ENCODE results near the gene AHSG.

DNA sequence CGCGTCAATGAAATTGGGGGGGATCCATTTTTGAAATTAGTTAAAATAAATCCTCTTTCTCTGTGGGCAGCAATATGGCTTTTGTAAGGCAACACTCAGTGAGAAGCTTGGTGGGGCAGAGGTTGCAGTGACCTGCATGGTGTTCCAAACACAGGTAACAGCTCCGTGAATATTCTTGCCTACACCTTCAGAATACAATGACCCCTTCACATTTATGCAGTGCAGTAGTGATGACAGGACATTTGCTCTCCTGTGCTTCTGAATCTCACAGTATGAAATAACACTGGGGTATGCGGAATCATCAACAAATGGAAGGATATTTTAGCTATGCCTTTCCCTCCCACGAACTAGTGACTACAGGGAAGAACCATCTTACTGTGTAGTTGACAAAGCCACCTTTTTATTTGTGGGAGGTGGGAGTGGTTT lies 6.9 kb downstream of the AHSG start:
- no peak for TF ChIP-seq POLR2A (IDR thresholded peaks at IDR 0.05)
- TF ChIP-seq, protein P1, sequence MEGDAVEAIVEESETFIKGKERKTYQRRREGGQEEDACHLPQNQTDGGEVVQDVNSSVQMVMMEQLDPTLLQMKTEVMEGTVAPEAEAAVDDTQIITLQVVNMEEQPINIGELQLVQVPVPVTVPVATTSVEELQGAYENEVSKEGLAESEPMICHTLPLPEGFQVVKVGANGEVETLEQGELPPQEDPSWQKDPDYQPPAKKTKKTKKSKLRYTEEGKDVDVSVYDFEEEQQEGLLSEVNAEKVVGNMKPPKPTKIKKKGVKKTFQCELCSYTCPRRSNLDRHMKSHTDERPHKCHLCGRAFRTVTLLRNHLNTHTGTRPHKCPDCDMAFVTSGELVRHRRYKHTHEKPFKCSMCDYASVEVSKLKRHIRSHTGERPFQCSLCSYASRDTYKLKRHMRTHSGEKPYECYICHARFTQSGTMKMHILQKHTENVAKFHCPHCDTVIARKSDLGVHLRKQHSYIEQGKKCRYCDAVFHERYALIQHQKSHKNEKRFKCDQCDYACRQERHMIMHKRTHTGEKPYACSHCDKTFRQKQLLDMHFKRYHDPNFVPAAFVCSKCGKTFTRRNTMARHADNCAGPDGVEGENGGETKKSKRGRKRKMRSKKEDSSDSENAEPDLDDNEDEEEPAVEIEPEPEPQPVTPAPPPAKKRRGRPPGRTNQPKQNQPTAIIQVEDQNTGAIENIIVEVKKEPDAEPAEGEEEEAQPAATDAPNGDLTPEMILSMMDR (IDR thresholded peaks at IDR 0.05), result no peak
- TF ChIP-seq EP300 (IDR thresholded peaks at IDR 0.05), result no peak
